IMR-90 (cell line): ENCODE results near the gene ZNF138. TPM values are rescaled to one million over a fixed set of nuclear protein-coding genes. Genes with fewer than 3 reads are reported as not detected.

Experiments
- ATAC-seq: fragments of 200-7000 bp; cut with Tn5 transposase; 2 replicates; pipeline ENCODE4 v1.9.1; 2020; ENCODE audit warnings: low read depth, mild to moderate bottlenecking, moderate library complexity
- BruUV-seq: library from RNA; stranded (reverse); fragments of 400-500 nt; replicated peaks from 2 replicates; lab custom pipeline; 2021; lab: Mats Ljungman, UMichigan
- CTCF ChIA-PET: fragments of 300-600 bp; formaldehyde crosslinking; extraction: SDS; loops from one replicate; lab custom pipeline; 2021; ENCODE audit warnings: antibody characterized with exemption; lab: Yijun Ruan, JAX
- POLR2A ChIA-PET: fragments of 300-600 bp; sonication (Branson Sonifier 250); formaldehyde crosslinking; loops from one replicate; lab custom pipeline; 2022; ENCODE audit warnings: antibody characterized with exemption; ENCODE audit not compliant: unreplicated experiment; lab: Charles Lee
- DNase-seq: peaks from one replicate; pipeline ENCODE4 v3.0.0; 2013
- H2AFZ ChIP-seq: replicated peaks from 2 replicates; pipeline ENCODE3; 2013; ENCODE audit warnings: low read length, mild to moderate bottlenecking; ENCODE audit not compliant: poor library complexity
- H2AK5ac ChIP-seq: 2 replicates; pipeline ENCODE4 v1.6.1; 2013; ENCODE audit warnings: low read depth, low read length, inconsistent platforms
- H2AK9ac ChIP-seq: replicated peaks from 2 replicates; pipeline ENCODE3; 2013; ENCODE audit warnings: mild to moderate bottlenecking, low read depth, low read length, moderate library complexity; ENCODE audit not compliant: poor library complexity
- H2BK120ac ChIP-seq: 2 replicates; pipeline ENCODE4 v1.6.1; 2013; ENCODE audit warnings: low read depth, low read length, inconsistent platforms
- H2BK15ac ChIP-seq: 3 replicates; pipeline ENCODE4 v1.6.1; 2013; ENCODE audit warnings: low read depth, low read length, inconsistent platforms
- H2BK20ac ChIP-seq: 2 replicates; pipeline ENCODE4 v1.6.1; 2013; ENCODE audit warnings: low read depth, mild to moderate bottlenecking, inconsistent platforms, low read length, moderate library complexity
- H2BK5ac ChIP-seq: 2 replicates; pipeline ENCODE4 v1.6.1; 2013; ENCODE audit warnings: mild to moderate bottlenecking, low read depth, low read length, inconsistent platforms; ENCODE audit not compliant: poor library complexity, severe bottlenecking
- H3K14ac ChIP-seq: replicated peaks from 2 replicates; pipeline ENCODE4 v1.6.1; 2013; ENCODE audit warnings: low read depth, low read length, inconsistent platforms
- H3K18ac ChIP-seq: 2 replicates; pipeline ENCODE4 v1.6.1; 2013; ENCODE audit warnings: low read depth, low read length, control low read depth
- H3K23ac ChIP-seq: 2 replicates; pipeline ENCODE4 v1.6.1; 2013; ENCODE audit warnings: low read depth, low read length, inconsistent platforms
- H3K27ac ChIP-seq: 2 replicates; pipeline ENCODE4 v1.5.1; 2013; ENCODE audit warnings: mild to moderate bottlenecking, control low read depth, low read length; ENCODE audit not compliant: insufficient read depth
- H3K27me3 ChIP-seq: 2 replicates; pipeline ENCODE4 v1.6.1; 2013; ENCODE audit warnings: low read length; ENCODE audit not compliant: control insufficient read depth, insufficient read depth
- H3K36me3 ChIP-seq: 2 replicates; pipeline ENCODE4 v1.6.1; 2013; ENCODE audit warnings: low read length, mixed read lengths; ENCODE audit not compliant: control insufficient read depth, insufficient read depth
- H3K4ac ChIP-seq: 2 replicates; pipeline ENCODE4 v1.6.1; 2013; ENCODE audit warnings: low read depth, low read length, inconsistent platforms
- H3K4me1 ChIP-seq: 2 replicates; pipeline ENCODE4 v1.6.1; 2013; ENCODE audit warnings: low read length, mixed read lengths; ENCODE audit not compliant: control insufficient read depth, insufficient read depth
- H3K4me2 ChIP-seq: 2 replicates; pipeline ENCODE4 v1.6.1; 2013; ENCODE audit warnings: low read depth, mild to moderate bottlenecking, control low read depth, low read length, moderate library complexity
- H3K4me3 ChIP-seq: 2 replicates; pipeline ENCODE4 v1.5.1; 2013; ENCODE audit warnings: low read depth, mild to moderate bottlenecking, control low read depth, low read length, moderate library complexity; ENCODE audit not compliant: insufficient read depth
- H3K56ac ChIP-seq: 2 replicates; pipeline ENCODE4 v1.6.1; 2013; ENCODE audit warnings: low read length, inconsistent platforms; ENCODE audit not compliant: insufficient read depth; ENCODE audit errors: extremely low read depth
- H3K79me1 ChIP-seq, 2 experiments: 2 replicates each; pipeline ENCODE4 v1.6.1; 2013; ENCODE audit warnings: low read length in 2 of 2, inconsistent platforms in 1 of 2, low read depth in 1 of 2
- H3K9ac ChIP-seq: 2 replicates; pipeline ENCODE4 v1.6.1; 2013; ENCODE audit warnings: low read depth, low read length, control low read depth
- H3K9me1 ChIP-seq: 2 replicates; pipeline ENCODE4 v1.6.1; 2013; ENCODE audit warnings: low read length, inconsistent platforms; ENCODE audit not compliant: insufficient read depth
- H3K9me3 ChIP-seq: 2 replicates; pipeline ENCODE4 v1.6.1; 2013; ENCODE audit warnings: low read length; ENCODE audit not compliant: control insufficient read depth, insufficient read depth
- H4K20me1 ChIP-seq: 2 replicates; pipeline ENCODE4 v1.6.1; 2013; ENCODE audit warnings: low read length, inconsistent platforms; ENCODE audit not compliant: insufficient read depth
- H4K5ac ChIP-seq: 2 replicates; pipeline ENCODE4 v1.6.1; 2013; ENCODE audit warnings: mild to moderate bottlenecking, low read depth, low read length, control low read depth
- H4K8ac ChIP-seq, 2 experiments: 2 replicates each; pipeline ENCODE4 v1.6.1; 2013; ENCODE audit warnings: low read depth in 2 of 2, low read length in 2 of 2, control low read depth in 1 of 2, inconsistent platforms in 1 of 2
- H4K91ac ChIP-seq: 2 replicates; pipeline ENCODE4 v1.6.1; 2013; ENCODE audit warnings: low read depth, low read length, inconsistent platforms; ENCODE audit not compliant: insufficient read depth
- CEBPB ChIP-seq: IDR thresholded peaks from 2 replicates; pipeline ENCODE4 v1.6.1; 2012; ENCODE audit warnings: low read depth, low read length, improper control_type of control experiment
- CHD1 ChIP-seq: IDR thresholded peaks from 2 replicates; pipeline ENCODE4 v1.6.1; 2012; ENCODE audit warnings: low read depth, low read length, improper control_type of control experiment
- MAFK ChIP-seq: IDR thresholded peaks from 2 replicates; pipeline ENCODE4 v1.6.1; 2012; ENCODE audit warnings: low read depth, low read length, improper control_type of control experiment
- MAZ ChIP-seq: IDR thresholded peaks from 2 replicates; pipeline ENCODE4 v1.6.1; 2012; ENCODE audit warnings: low read depth, mild to moderate bottlenecking, low read length, improper control_type of control experiment, moderate library complexity, borderline replicate concordance
- NFE2L2 ChIP-seq: fragments of 150-350 bp; IDR thresholded peaks from 2 replicates; pipeline ENCODE4 v1.6.1; 2016; ENCODE audit warnings: low read depth, mild to moderate bottlenecking, low read length
- RAD21 ChIP-seq: IDR thresholded peaks from 2 replicates; pipeline ENCODE4 v1.6.1; 2012; ENCODE audit warnings: low read length, improper control_type of control experiment
- RCOR1 ChIP-seq: IDR thresholded peaks from 2 replicates; pipeline ENCODE4 v1.6.1; 2012; ENCODE audit warnings: mild to moderate bottlenecking, low read length, improper control_type of control experiment; ENCODE audit not compliant: insufficient replicate concordance
- RFX5 ChIP-seq: IDR thresholded peaks from 2 replicates; pipeline ENCODE4 v1.8.0; 2012; ENCODE audit warnings: low read depth, mild to moderate bottlenecking, low read length, moderate library complexity
- WGBS, 2 experiments: methylation state at CpG; one replicate each; pipeline versions ENCODE4 v1.1.5 to v1.1.7; 2013; ENCODE audit warnings: missing lambda C conversion rate in 2 of 2; ENCODE audit not compliant: insufficient read length in 1 of 2; ENCODE audit errors: extremely low coverage in 2 of 2; 5-methylcytosine and 5-hydroxymethylcytosine counted together
- dilution Hi-C: fragments of 300-500 bp; cut with HindIII; formaldehyde crosslinking; loops from one replicate; pipeline ENCODE4 v1.14.3; 2018; ENCODE audit warnings: low sequenced_read_pairs; ENCODE audit not compliant: unreplicated experiment
- in situ Hi-C: fragments of 300-500 bp; cut with MboI; formaldehyde crosslinking; loops from 3 replicates; pipeline ENCODE4 v1.14.3; 2019; ENCODE audit warnings: low sequenced_read_pairs, inconsistent platforms, mixed read lengths
- intact Hi-C: fragments of 100-400 bp; cut with micrococcal nuclease; formaldehyde crosslinking; loops from 2 replicates; pipeline ENCODE4 v1.10.0; 2022
- polyA plus RNA-seq, 3 experiments: library from polyadenylated mRNA; depleted of rRNA; stranded (reverse); fragments of >200 nt; gene quantifications; 2 replicates each; pipeline ENCODE4 v1.2.3, GENCODE V29; 2012; ENCODE audit warnings: low replicate concordance in 1 of 3
- total RNA-seq: library from RNA; depleted of rRNA; stranded (reverse); fragments of >200 nt; gene quantifications from 2 replicates; pipeline ENCODE4 v1.2.3, GENCODE V29; 2012
- TF ChIP-seq, protein P1 (sequence below): conservative IDR thresholded peaks from 2 replicates; pipeline ENCODE4 v1.5.1; 2012; ENCODE audit warnings: mild to moderate bottlenecking, low read depth, low read length, improper control_type of control experiment

Gene ZNF138
- total and polyA plus RNA-seq, 2 of the 4 experiments (the other 2 are of a cell fraction) = 3.2 to 3.6 TPM

GRCh38 chr7:64832136-64832535 lies 37.9 kb downstream of the ZNF138 start:
- no peak overlapping the region for H2AK5ac ChIP-seq
- H4K8ac ChIP-seq = no peak overlapping the region
- no peak overlapping the region for H3K56ac ChIP-seq
- ChIA-PET CTCF (no interaction called here), POLR2A (no interaction called here)
- no peaks in the 10 kb centered on the region for H3K79me1 ChIP-seq
- DNase-seq (no peak), ATAC-seq (no peak)
- no peak overlapping the region for H2BK15ac ChIP-seq
- H4K20me1 ChIP-seq = no peaks in the 10 kb centered on the region
- H2AK9ac ChIP-seq = no peak overlapping the region
- no peak overlapping the region for H3K18ac ChIP-seq
- no peak overlapping the region for H4K5ac ChIP-seq
- H3K14ac ChIP-seq = no peak overlapping the region
- H4K91ac ChIP-seq = no peak overlapping the region
- H3K9me3 ChIP-seq = peaks cover under 1% of the 10 kb centered on the region; the same call in 1 of the 2 replicates
- no peak overlapping the region for H3K4ac ChIP-seq
- H3K27me3 ChIP-seq = no peaks in the 10 kb centered on the region
- H2BK20ac ChIP-seq = no peak overlapping the region
- dilution Hi-C loops (no loop called here), intact Hi-C loops (no loop called here), in situ Hi-C loops (no loop called here)
- H3K9me1 ChIP-seq = no peaks in the 10 kb centered on the region
- no peak overlapping the region for H2AFZ ChIP-seq
- TF ChIP-seq NFE2L2 (no peak), MAFK (no peak), RFX5 (no peak), MAZ (no peak), RCOR1 (no peak), CHD1 (no peak), RAD21 (no peak), CEBPB (no peak)
- TF ChIP-seq, protein P1, sequence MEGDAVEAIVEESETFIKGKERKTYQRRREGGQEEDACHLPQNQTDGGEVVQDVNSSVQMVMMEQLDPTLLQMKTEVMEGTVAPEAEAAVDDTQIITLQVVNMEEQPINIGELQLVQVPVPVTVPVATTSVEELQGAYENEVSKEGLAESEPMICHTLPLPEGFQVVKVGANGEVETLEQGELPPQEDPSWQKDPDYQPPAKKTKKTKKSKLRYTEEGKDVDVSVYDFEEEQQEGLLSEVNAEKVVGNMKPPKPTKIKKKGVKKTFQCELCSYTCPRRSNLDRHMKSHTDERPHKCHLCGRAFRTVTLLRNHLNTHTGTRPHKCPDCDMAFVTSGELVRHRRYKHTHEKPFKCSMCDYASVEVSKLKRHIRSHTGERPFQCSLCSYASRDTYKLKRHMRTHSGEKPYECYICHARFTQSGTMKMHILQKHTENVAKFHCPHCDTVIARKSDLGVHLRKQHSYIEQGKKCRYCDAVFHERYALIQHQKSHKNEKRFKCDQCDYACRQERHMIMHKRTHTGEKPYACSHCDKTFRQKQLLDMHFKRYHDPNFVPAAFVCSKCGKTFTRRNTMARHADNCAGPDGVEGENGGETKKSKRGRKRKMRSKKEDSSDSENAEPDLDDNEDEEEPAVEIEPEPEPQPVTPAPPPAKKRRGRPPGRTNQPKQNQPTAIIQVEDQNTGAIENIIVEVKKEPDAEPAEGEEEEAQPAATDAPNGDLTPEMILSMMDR = no peak
- H3K9ac ChIP-seq = no peak overlapping the region
- H2BK120ac ChIP-seq = no peak overlapping the region
- H3K36me3 ChIP-seq = no peaks in the 10 kb centered on the region
- BruUV-seq = no TSS peak
- no peak overlapping the region for H2BK5ac ChIP-seq
- H3K23ac ChIP-seq = no peak overlapping the region
- no peak overlapping the region for H3K4me2 ChIP-seq
- no peak overlapping the region for H3K27ac ChIP-seq
- no CpG with 5 or more reads among the region's 4 CpGs for WGBS, 2 experiments
- H3K4me3 ChIP-seq = no peak overlapping the region
- no peaks in the 10 kb centered on the region for H3K4me1 ChIP-seq
